ENCODE measurements around the gene PRR32.
"Not testable (repeated sequence)": the region's sequence is repeated elsewhere in the genome, so short reads cannot be mapped to it uniquely, and the experiment has no call there.

The PRR32 gene, protein sequence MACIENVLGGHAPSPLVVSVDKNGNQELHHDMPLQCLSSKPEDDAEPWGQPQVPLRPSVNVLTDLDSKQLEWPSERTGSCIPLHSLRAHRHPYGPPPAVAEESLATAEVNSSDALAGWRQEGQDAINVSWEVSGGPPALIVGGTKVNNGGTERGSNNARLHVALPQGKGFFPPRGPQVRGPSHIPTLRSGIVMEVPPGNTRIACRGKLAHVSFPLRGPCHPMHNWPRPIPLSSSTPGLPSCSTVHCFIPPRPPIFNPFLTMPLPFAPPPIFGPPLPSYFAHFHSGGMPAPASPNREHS

DNA sequence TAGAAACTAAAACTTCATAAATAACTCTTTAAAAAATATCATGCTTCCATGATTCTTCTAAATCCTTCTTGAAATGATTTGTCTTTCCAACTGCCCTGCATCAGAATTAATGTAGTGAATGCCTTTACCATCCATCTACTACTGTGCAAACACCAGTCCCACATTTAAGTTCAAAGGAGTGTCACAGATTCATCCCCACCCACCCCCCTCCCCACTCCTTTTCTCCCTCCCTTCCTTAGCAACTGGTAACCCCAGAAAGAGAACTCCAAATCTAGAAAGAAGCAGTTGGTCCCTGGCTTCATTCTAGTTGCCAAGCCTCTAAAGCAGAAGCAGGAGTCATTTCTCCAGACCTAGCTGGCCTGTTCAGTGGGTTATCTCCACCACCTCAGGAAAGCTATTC, at the start of gene PRR32:
Gene PRR32, plus strand, starts transcription at position 301 of the 400 bp plus-strand sequence. CDS start 115 bp downstream, outside the sequence.
- DNase-seq (ENCODE audit: insufficient read length, low spot score) = no peak
- FAIRE-seq = no peak
- TF ChIP-seq, protein P1, sequence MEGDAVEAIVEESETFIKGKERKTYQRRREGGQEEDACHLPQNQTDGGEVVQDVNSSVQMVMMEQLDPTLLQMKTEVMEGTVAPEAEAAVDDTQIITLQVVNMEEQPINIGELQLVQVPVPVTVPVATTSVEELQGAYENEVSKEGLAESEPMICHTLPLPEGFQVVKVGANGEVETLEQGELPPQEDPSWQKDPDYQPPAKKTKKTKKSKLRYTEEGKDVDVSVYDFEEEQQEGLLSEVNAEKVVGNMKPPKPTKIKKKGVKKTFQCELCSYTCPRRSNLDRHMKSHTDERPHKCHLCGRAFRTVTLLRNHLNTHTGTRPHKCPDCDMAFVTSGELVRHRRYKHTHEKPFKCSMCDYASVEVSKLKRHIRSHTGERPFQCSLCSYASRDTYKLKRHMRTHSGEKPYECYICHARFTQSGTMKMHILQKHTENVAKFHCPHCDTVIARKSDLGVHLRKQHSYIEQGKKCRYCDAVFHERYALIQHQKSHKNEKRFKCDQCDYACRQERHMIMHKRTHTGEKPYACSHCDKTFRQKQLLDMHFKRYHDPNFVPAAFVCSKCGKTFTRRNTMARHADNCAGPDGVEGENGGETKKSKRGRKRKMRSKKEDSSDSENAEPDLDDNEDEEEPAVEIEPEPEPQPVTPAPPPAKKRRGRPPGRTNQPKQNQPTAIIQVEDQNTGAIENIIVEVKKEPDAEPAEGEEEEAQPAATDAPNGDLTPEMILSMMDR (IDR thresholded peaks at IDR 0.05; ENCODE audit: insufficient read depth, missing control alignments) = no peak

DNA sequence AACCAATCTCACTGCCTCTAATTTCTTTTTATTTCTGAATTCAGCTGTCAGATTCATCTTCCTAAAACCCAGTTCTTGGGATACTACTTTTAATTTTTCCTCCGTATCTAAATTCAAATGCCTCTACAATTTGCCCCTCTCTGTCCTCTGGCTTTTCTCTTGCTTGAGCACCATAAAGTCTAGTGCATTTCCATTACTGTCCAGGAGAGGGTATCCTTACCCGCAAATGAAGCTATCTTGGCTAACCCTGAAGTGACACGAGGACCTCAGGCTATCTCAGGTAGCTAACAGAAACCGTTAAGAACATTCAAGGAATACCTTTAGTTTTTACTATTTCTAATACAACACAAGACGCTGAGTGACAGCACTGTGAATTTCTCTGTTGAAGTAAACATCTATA, 49.4 kb upstream of the PRR32 start:
- TF ChIP-seq, protein P1 (IDR thresholded peaks at IDR 0.05; ENCODE audit: insufficient read depth, missing control alignments) = peak; percentile 30
- FAIRE-seq (peak; percentile 87), DNase-seq (ENCODE audit: insufficient read length, low spot score) (no peak)

DNA sequence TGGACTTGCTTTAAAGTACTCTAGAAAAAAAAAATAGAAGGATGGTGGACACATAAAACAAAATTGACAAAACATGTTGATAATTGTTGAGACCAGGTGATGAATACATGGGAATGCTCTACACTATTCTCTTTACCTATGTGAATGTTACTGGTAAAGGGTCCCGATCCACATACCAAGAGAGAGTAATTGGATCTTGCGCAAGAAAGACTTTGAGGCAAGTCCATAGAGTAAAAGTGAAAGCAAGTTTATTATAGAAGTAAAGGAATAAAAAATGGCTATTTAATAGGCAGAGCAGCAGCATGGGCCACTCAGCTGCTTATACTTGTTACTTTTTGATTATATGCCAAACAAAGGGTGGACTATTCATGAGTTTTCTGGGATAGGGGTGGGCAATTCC, 34.0 kb upstream of the PRR32 start:
- peak; percentile 6 for FAIRE-seq
- TF ChIP-seq, protein P1 (IDR thresholded peaks at IDR 0.05; ENCODE audit: insufficient read depth, missing control alignments) = no peak
- DNase-seq (ENCODE audit: insufficient read length, low spot score) = no peak

DNA sequence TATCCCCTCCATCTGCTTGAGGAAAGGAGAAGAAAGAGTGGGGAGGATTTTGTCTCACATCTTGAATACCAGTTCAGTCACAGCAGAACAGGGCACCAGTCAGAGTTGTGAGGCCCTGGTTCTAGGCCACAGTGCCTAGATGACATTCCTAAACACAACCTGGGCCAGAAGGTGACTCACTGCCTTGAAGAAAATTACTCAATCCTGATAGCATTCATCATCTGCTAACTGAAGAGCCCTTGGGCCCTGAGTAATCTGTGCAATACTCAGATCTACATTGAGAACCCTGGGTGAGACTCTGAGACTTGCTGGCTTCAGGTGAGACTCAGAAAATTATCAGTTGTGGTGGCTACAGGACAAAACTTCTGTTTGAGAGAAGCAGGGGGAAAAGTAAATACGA, 20.5 kb upstream of the PRR32 start:
- TF ChIP-seq, protein P1 (IDR thresholded peaks at IDR 0.05; ENCODE audit: insufficient read depth, missing control alignments) = no peak
- FAIRE-seq = no peak
- DNase-seq (ENCODE audit: insufficient read length, low spot score) = no peak

DNA sequence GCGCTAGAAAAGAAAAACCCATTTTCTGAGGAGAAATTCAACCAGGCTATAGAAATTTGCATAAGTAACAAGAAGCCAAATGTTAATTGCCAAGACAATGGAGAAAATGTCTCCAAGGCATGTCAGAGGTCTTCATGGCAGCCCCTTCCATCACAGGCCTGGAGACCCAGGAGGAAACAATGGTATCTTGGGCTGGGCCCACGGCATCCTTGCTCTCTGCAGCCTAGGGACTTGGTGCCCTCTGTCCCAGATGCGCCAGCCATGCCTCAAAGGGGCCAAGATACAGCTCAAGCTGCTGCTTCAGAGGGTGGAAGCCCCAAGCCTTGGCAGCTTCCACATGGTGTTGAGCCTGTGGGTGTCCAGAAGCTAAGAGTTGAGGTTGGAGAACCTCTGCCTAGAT, 12.7 kb upstream of the PRR32 start:
- FAIRE-seq = not testable (repeated sequence)

DNA sequence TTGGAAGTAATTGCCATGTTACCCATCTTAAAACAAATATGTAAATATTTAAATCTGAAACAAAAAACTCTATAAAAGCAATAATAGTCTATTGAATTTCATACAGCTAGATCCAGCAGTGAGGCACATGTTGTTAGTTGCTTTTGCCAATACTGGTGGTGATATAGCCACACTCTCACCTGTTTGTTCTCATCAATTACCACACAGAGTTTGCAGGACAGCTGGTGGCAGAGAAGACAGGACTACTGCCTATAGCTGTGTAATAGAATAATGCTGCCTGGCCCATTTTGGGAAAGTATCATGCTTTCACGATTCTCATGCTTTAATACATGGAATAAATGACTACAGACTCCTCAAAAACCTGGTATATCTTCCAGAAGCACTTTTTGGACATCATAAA, 3.7 kb upstream of the PRR32 start:
- FAIRE-seq (no peak), DNase-seq (ENCODE audit: insufficient read length, low spot score) (no peak)
- TF ChIP-seq, protein P1 (IDR thresholded peaks at IDR 0.05; ENCODE audit: insufficient read depth, missing control alignments) = no peak

More for the DNA sequence above, 12.7 kb upstream of the PRR32 start:
- not testable (repeated sequence) for DNase-seq (ENCODE audit: insufficient read length, low spot score)

DNA sequence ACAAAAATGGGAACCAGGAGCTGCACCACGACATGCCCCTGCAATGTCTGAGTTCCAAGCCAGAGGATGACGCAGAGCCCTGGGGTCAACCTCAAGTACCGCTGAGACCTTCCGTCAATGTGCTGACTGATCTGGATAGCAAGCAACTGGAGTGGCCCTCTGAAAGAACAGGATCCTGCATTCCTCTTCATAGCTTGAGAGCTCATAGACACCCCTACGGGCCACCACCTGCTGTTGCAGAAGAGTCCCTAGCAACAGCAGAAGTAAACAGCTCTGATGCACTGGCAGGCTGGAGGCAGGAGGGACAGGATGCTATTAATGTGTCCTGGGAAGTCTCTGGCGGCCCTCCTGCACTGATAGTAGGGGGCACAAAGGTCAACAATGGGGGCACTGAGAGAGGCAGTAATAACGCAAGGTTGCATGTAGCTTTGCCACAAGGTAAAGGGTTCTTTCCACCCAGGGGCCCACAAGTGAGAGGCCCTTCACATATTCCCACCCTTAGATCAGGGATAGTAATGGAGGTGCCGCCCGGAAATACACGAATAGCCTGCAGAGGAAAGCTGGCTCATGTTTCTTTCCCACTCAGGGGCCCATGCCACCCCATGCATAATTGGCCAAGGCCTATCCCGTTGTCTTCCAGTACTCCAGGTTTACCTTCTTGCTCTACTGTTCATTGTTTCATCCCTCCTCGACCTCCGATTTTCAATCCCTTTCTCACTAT, 1.3 kb downstream of the PRR32 start:
- FAIRE-seq (no peak), DNase-seq (ENCODE audit: insufficient read length, low spot score) (no peak)
- TF ChIP-seq, protein P1 (IDR thresholded peaks at IDR 0.05; ENCODE audit: insufficient read depth, missing control alignments) = no peak

Data from D721Med (cell line).